DND-41 (cell line): ENCODE data around the gene PRRX2.

Experiments
- ATAC-seq: fragments of 200-7000 bp; cut with Tn5 transposase; 3 replicates; pipeline ENCODE4 v1.9.1; 2021; ENCODE audit warnings: low read depth; ENCODE audit not compliant: insufficient read depth
- DNase-seq: peaks from one replicate; pipeline ENCODE4 v3.0.0-alpha.2; 2020
- H2AFZ ChIP-seq: 2 replicates; pipeline ENCODE4 v1.6.0; 2012; ENCODE audit warnings: low read depth, low read length
- H3K27ac ChIP-seq: 2 replicates; pipeline ENCODE4 v1.5.1; 2012; ENCODE audit warnings: low read length, inconsistent platforms
- H3K27me3 ChIP-seq: fragments of 200-600 bp; sonication (generic); 2 replicates; pipeline ENCODE4 v1.6.0; 2012; ENCODE audit warnings: low read length, mild to moderate bottlenecking, inconsistent platforms; ENCODE audit not compliant: insufficient read depth, poor library complexity
- H3K36me3 ChIP-seq: 2 replicates; pipeline ENCODE4 v1.5.1; 2012; ENCODE audit warnings: low read length, inconsistent platforms; ENCODE audit not compliant: insufficient read depth
- H3K4me1 ChIP-seq: 2 replicates; pipeline ENCODE4 v1.5.1; 2012; ENCODE audit warnings: mild to moderate bottlenecking, low read length; ENCODE audit not compliant: insufficient read depth
- H3K4me2 ChIP-seq: 2 replicates; pipeline ENCODE4 v1.6.0; 2012; ENCODE audit warnings: mild to moderate bottlenecking, moderate library complexity, low read length, inconsistent platforms; ENCODE audit not compliant: insufficient read depth
- H3K4me3 ChIP-seq, 2 experiments: fragments of 200-600 bp in 1 of 2; shearing (Covaris generic) in 1 of 2; 2 replicates each; pipeline ENCODE4 v1.5.1; 2012 to 2016; ENCODE audit warnings: inconsistent platforms in 2 of 2, low read length in 2 of 2, mild to moderate bottlenecking in 2 of 2, low read depth in 1 of 2, moderate library complexity in 1 of 2
- H3K79me2 ChIP-seq: 2 replicates; pipeline ENCODE4 v1.6.0; 2012; ENCODE audit warnings: low read length, inconsistent platforms; ENCODE audit not compliant: insufficient read depth
- H3K9ac ChIP-seq: 2 replicates; pipeline ENCODE4 v1.6.0; 2012; ENCODE audit warnings: low read depth, mild to moderate bottlenecking, inconsistent platforms, low read length, moderate library complexity
- H3K9me3 ChIP-seq: 2 replicates; pipeline ENCODE4 v1.5.1; 2012; ENCODE audit warnings: low read length, moderate library complexity, mild to moderate bottlenecking, inconsistent platforms; ENCODE audit not compliant: insufficient read depth, severe bottlenecking
- H4K20me1 ChIP-seq: 2 replicates; pipeline ENCODE4 v1.6.0; 2012; ENCODE audit warnings: low read length; ENCODE audit not compliant: insufficient read depth
- EZH2 ChIP-seq: IDR thresholded peaks from 3 replicates; pipeline ENCODE4 v1.6.1; 2012; ENCODE audit warnings: borderline replicate concordance, low read depth, mild to moderate bottlenecking, moderate library complexity, low read length, inconsistent platforms; ENCODE audit not compliant: severe bottlenecking
- TF ChIP-seq, protein P1 (sequence below): IDR thresholded peaks from 2 replicates; pipeline ENCODE4 v1.5.1; 2012; ENCODE audit warnings: borderline replicate concordance, low read length, moderate library complexity, mild to moderate bottlenecking; ENCODE audit not compliant: poor library complexity, severe bottlenecking; ENCODE audit errors: extremely low read depth

The PRRX2 gene

DNA sequence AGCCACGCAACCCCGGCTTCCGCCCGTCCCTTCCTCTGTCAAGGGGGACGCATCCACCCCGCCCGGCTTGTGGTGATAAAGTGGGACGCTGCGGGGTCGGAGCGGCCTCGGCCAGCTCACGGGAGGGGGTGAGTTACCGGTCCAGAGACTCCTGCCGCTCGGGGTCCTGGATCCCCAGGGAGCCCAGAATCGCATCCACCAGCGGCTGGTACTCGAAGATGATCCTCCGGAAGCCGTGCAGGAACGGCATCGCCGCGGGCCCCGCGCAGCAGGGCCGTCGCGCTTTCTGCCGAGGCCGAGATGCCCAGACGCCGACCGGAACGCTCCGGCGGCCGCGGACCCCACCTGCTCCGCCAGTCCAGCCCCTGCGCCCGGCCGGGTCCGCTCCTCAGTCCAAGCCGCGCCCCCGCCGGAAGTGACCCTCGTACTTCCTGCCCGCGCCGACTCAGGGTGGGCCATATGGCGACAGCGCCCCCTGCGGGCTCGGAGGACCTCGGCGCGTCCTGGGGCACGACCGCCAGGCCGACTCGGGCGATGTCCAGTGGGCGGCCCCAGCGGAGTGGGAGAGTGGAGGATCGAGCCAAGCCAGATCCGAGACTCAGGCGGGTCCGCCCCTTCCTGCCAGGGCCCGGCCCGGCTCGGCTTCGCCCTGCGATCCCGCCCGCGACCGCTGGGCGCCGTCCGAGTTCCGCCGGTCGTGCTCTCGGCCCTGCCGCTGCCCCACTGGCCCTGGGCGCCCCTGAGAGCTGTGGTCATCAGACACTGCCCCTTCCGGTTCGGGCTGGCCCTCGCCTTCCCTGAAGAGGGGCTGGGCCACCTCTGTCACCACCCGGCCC, 23.5 kb upstream of the PRRX2 start, which contains the start of gene ASB6:
TSS of gene ASB6 (minus strand) at position 402 of the 836 bp plus-strand sequence. CDS start at position 250, 152 bp downstream.
- Histone ChIP-seq H3K4me1 (peaks cover 32% of the 10 kb centered on the region), H3K27ac (peak within 1 kb of the TSS; percentile 78), H4K20me1 (peaks cover 45% of the 10 kb centered on the region), H3K27me3 (no peaks in the 10 kb centered on the region), H2AFZ (peak within 1 kb of the TSS; percentile 91), H3K9ac (peak within 1 kb of the TSS; percentile 85), H3K4me2 (peak within 1 kb of the TSS; percentile 97), H3K9me3 (no peaks in the 10 kb centered on the region), H3K36me3 (peaks cover 28% of the 10 kb centered on the region), H3K4me3 (peak within 1 kb of the TSS; percentile 98 to 99), H3K79me2 (peaks cover 33% of the 10 kb centered on the region)
- TF ChIP-seq, protein P1, sequence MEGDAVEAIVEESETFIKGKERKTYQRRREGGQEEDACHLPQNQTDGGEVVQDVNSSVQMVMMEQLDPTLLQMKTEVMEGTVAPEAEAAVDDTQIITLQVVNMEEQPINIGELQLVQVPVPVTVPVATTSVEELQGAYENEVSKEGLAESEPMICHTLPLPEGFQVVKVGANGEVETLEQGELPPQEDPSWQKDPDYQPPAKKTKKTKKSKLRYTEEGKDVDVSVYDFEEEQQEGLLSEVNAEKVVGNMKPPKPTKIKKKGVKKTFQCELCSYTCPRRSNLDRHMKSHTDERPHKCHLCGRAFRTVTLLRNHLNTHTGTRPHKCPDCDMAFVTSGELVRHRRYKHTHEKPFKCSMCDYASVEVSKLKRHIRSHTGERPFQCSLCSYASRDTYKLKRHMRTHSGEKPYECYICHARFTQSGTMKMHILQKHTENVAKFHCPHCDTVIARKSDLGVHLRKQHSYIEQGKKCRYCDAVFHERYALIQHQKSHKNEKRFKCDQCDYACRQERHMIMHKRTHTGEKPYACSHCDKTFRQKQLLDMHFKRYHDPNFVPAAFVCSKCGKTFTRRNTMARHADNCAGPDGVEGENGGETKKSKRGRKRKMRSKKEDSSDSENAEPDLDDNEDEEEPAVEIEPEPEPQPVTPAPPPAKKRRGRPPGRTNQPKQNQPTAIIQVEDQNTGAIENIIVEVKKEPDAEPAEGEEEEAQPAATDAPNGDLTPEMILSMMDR: peak; percentile 91
- TF ChIP-seq EZH2: no peak
- ATAC-seq (peak; percentile 84), DNase-seq (peak; percentile 81)

- TF ChIP-seq, protein P1: no peak
- TF ChIP-seq EZH2: no peak
- Histone ChIP-seq H2AFZ (no peak overlapping the region), H3K27me3 (no peaks in the 10 kb centered on the region), H3K36me3 (peaks cover 11% of the 10 kb centered on the region), H3K79me2 (peaks cover 30% of the 10 kb centered on the region), H3K4me3 (no peak overlapping the region), H3K27ac (no peak overlapping the region), H3K9me3 (no peaks in the 10 kb centered on the region), H3K4me1 (peaks cover 32% of the 10 kb centered on the region), H3K4me2 (no peak overlapping the region), H4K20me1 (peaks cover 29% of the 10 kb centered on the region), H3K9ac (no peak overlapping the region)
- DNase-seq (no peak), ATAC-seq (no peak)
Measured at GRCh38 chr9:129643706-129644105, 21.7 kb upstream of the PRRX2 start.

GRCh38 chr9:129644365-129644764, 21.1 kb upstream of the PRRX2 start:
- Histone ChIP-seq H3K4me3 (no peak overlapping the region), H3K27me3 (no peaks in the 10 kb centered on the region), H3K27ac (no peak overlapping the region), H3K4me2 (no peak overlapping the region), H4K20me1 (peaks cover 23% of the 10 kb centered on the region), H3K9ac (no peak overlapping the region), H3K9me3 (no peaks in the 10 kb centered on the region), H3K36me3 (peaks cover 4% of the 10 kb centered on the region), H3K79me2 (peaks cover 26% of the 10 kb centered on the region), H2AFZ (no peak overlapping the region), H3K4me1 (peaks cover 27% of the 10 kb centered on the region)
- ATAC-seq (no peak), DNase-seq (no peak)
- no peak for TF ChIP-seq EZH2
- TF ChIP-seq, protein P1: no peak
